GM06990 (cell line): ENCODE measurements around the gene GRM7.

ENCODE experiments used
- DNase-seq: peaks from one replicate; pipeline ENCODE4 v3.0.0-alpha.2; 2011; ENCODE audit not compliant: insufficient read length; ENCODE audit errors: extremely low read depth
- H3K27me3 ChIP-seq: replicated peaks from 2 replicates; pipeline ENCODE4 v1.6.0; 2011; ENCODE audit warnings: low read length; ENCODE audit not compliant: control insufficient read depth, insufficient read depth
- H3K36me3 ChIP-seq: 2 replicates; pipeline ENCODE4 v1.5.1; 2011; ENCODE audit warnings: low read length; ENCODE audit not compliant: control insufficient read depth, insufficient read depth
- H3K4me3 ChIP-seq: replicated peaks from 2 replicates; pipeline ENCODE4 v1.5.1; 2011; ENCODE audit warnings: low read depth, mild to moderate bottlenecking, control low read depth, low read length
- TF ChIP-seq, protein P1 (sequence below): IDR thresholded peaks from 2 replicates; pipeline ENCODE4 v1.5.1; 2011; ENCODE audit warnings: low read length, control low read depth, mild to moderate bottlenecking, inconsistent platforms; ENCODE audit not compliant: insufficient read depth, poor library complexity, severe bottlenecking

Gene GRM7

DNA sequence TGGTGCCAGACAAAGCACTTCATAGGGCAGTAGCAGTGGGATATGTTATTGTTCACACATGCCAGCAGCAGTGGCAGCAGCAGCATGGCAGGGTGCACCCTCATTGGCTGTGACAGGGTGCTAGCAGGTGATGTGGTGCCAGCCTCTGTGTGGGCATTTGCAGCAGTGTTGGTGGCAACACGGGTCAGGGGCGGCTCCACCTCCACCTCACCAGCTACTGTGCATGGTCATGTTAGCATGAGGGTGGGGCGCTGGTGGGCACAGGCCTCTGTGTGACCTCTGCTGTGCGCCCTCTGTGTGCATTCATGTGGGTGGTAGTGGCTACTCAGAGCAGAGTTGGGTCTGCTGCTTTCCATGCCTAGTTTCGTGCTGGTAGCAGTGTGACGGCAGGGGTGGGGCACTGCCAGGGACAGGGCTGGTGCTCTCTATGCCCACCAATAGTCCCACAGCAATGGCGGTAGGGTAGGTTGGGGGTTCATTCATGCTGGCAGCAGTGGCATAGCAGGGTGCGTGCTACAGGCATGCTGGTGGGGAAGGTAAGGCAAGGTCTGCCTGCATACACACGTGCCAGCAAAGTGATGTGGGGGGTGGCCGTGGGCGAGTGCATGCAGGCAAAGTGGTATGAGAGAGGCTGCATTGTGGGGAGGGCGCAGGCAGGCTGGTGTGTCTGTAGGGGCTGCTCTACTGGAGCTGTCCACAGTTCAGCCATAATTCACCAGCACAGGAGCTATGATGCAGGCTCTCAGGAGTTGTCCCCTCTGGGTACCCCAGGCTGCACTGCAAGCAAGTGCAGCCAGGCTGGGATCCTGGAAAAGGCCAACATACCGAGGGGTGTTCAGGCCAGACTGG is 402.7 kb downstream of the GRM7 start:
- TF ChIP-seq, protein P1, sequence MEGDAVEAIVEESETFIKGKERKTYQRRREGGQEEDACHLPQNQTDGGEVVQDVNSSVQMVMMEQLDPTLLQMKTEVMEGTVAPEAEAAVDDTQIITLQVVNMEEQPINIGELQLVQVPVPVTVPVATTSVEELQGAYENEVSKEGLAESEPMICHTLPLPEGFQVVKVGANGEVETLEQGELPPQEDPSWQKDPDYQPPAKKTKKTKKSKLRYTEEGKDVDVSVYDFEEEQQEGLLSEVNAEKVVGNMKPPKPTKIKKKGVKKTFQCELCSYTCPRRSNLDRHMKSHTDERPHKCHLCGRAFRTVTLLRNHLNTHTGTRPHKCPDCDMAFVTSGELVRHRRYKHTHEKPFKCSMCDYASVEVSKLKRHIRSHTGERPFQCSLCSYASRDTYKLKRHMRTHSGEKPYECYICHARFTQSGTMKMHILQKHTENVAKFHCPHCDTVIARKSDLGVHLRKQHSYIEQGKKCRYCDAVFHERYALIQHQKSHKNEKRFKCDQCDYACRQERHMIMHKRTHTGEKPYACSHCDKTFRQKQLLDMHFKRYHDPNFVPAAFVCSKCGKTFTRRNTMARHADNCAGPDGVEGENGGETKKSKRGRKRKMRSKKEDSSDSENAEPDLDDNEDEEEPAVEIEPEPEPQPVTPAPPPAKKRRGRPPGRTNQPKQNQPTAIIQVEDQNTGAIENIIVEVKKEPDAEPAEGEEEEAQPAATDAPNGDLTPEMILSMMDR: no peak
- DNase-seq: no peak
- Histone ChIP-seq H3K4me3 (no peak overlapping the region), H3K36me3 (no peaks in the 10 kb centered on the region), H3K27me3 (no peaks in the 10 kb centered on the region)

DNA sequence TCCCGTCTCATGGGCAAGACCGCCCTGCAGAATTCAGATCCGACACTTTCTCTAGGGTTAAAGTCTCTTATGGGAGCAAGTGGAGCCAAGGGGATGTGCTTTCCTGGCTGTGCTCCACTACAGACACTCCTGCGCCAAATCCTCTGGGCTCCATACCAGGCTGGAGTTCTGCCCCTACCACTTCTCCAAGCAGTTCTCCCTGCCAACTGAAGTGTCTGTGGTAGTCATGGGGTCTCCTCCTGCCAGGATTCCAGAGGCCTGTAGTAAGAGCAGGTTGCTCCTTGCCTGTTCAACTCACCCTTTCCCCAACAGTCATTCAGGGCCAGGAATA is 403.2 kb downstream of the GRM7 start:
- Histone ChIP-seq H3K27me3 (no peaks in the 10 kb centered on the region), H3K4me3 (no peak overlapping the region), H3K36me3 (no peaks in the 10 kb centered on the region)
- DNase-seq: no peak
- TF ChIP-seq, protein P1: no peak

DNA sequence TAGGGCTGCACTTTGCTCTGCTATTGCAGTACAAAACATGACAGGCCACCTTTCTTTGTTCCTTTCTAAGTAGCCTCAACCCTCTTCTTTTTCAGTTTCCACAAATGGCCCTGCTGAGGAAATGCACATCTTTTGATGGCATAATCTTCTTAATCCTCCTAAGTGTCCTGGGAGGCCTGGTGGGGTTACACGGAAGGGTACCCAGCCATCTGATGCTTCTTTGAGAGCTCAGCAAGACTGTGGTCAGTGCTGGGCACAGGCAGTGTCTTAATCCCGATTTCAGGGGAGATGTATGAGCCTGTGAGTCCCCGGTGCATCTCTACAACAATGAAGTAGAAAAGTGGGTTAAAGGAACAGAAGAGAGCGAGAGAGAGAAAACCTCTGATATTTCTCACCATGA is 404.8 kb downstream of the GRM7 start:
- H3K4me3 ChIP-seq: no peak overlapping the region
- TF ChIP-seq, protein P1: no peak
- no peaks in the 10 kb centered on the region for H3K36me3 ChIP-seq
- DNase-seq: no peak
- no peaks in the 10 kb centered on the region for H3K27me3 ChIP-seq

DNA sequence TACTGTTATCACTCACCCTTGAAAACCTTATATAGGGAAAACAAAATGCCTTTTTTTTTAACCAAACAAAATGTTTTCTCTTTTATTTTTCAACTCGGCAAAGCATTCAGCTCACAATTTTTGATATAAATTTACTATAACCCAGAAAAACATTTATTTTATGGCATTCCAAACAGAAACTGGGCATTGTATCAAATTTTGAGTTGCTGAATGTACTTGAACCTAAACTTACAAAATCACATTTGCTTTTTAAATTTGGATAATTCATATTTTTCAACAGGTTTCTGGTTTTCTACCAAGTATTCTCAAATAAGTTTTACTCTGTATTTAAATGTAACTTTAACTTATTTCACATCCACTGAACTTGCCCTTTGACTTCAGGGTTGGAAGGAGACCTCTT is 405.6 kb downstream of the GRM7 start:
- DNase-seq: no peak
- Histone ChIP-seq H3K36me3 (no peaks in the 10 kb centered on the region), H3K27me3 (no peaks in the 10 kb centered on the region), H3K4me3 (no peak overlapping the region)
- TF ChIP-seq, protein P1: no peak

DNA sequence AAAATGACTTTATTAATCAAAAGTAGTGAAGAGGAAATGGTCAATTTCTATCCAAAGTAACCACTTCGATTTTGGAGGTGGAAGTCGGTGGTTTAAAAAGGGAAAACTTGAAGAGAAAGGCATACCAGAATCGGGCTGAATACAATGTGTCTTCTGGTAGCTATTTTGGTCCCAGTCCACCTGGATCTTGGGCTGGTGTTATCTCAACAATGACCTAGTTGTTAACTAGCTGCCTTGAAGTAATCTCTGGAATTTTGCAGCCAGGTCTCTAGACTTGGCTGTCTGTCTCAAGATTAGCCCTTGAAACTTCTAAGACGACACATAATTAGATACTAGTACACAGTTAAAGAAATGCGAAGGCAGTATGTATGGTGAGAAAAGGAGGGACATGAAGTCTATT is 409.8 kb downstream of the GRM7 start:
- Histone ChIP-seq H3K4me3 (no peak overlapping the region), H3K36me3 (no peaks in the 10 kb centered on the region), H3K27me3 (no peaks in the 10 kb centered on the region)
- no peak for DNase-seq
- TF ChIP-seq, protein P1: no peak
